Activated CD8-positive, alpha-beta T cell treated with anti-CD3 and anti-CD28 coated beads for 36 hours (primary cell): ENCODE data around the gene PSG3. TPM values are rescaled to one million over a fixed set of nuclear protein-coding genes. Genes with fewer than 3 reads are reported as not detected.
"Not testable (repeated sequence)": the region's sequence is repeated elsewhere in the genome, so short reads cannot be mapped to it uniquely, and the experiment has no call there.

Experiments
- ATAC-seq: fragments of 200-7000 bp; cut with Tn5 transposase; one replicate; pipeline ENCODE4 v1.10.0; 2021; ENCODE audit warnings: mild to moderate bottlenecking, moderate library complexity
- CTCF ChIA-PET: fragments of 350-600 bp; sonication (Branson Sonifier 250); formaldehyde crosslinking; loops from one replicate; lab custom pipeline; 2021; ENCODE audit warnings: antibody characterized with exemption; lab: Charles Lee
- POLR2A ChIA-PET: fragments of 350-600 bp; sonication (Branson Sonifier 250); formaldehyde crosslinking; loops from one replicate; lab custom pipeline; 2021; ENCODE audit warnings: antibody characterized with exemption; lab: Charles Lee
- DNase-seq: peaks from one replicate; pipeline ENCODE4 v3.0.0-alpha.2; 2020
- H3K27ac Mint-ChIP-seq: one replicate; pipeline ENCODE4 v1.8.0; 2021; ENCODE audit warnings: mild to moderate bottlenecking, mixed read lengths
- H3K27me3 Mint-ChIP-seq: one replicate; pipeline ENCODE4 v1.8.0; 2021; ENCODE audit warnings: mixed read lengths
- H3K36me3 Mint-ChIP-seq: one replicate; pipeline ENCODE4 v1.8.0; 2021; ENCODE audit warnings: low read depth, mixed read lengths
- H3K4me1 Mint-ChIP-seq: one replicate; pipeline ENCODE4 v1.8.0; 2021; ENCODE audit warnings: low read depth, mixed read lengths
- H3K4me3 Mint-ChIP-seq: one replicate; pipeline ENCODE4 v1.8.0; 2021; ENCODE audit warnings: mild to moderate bottlenecking, moderate library complexity, mixed read lengths
- H3K9me3 Mint-ChIP-seq: one replicate; pipeline ENCODE4 v1.8.0; 2021; ENCODE audit warnings: mixed read lengths
- CTCF ChIP-seq: fragments of 200-600 bp; IDR thresholded peaks from one replicate; pipeline ENCODE4 v1.8.0; 2022; ENCODE audit warnings: antibody characterized with exemption, mild to moderate bottlenecking
- intact Hi-C: fragments of 100-400 bp; cut with micrococcal nuclease; formaldehyde crosslinking; loops from one replicate; pipeline ENCODE4 v1.10.0; 2022
- total RNA-seq, 2 experiments: library from RNA; stranded (reverse); gene quantifications; one replicate each; pipeline ENCODE4 v1.2.3, GENCODE V29; 2021

Gene PSG3
- total RNA-seq, 2 experiments from 2014 or later: not detected

- Mint-ChIP-seq H3K9me3 (no peaks in the 10 kb centered on the region), H3K27ac (no peak overlapping the region), H3K27me3 (peaks cover 39% of the 10 kb centered on the region), H3K36me3 (no peaks in the 10 kb centered on the region), H3K4me3 (no peak overlapping the region), H3K4me1 (no peaks in the 10 kb centered on the region)
- ChIA-PET POLR2A (interaction anchor here (0.7 kb wide), 1 partner anchor 639 kb away, joined by 3 read pairs; no protein-coding TSS in a partner anchor), CTCF (interaction anchor here (0.7 to 0.8 kb wide), 3 partner anchors 61 to 132 kb away, joined by 3 read pairs; no protein-coding TSS in a partner anchor)
- intact Hi-C loops: no loop called here
- no peak for TF ChIP-seq CTCF
- DNase-seq (no peak), ATAC-seq (no peak)
These were observed 44.3 kb downstream of the PSG3 start for GRCh38 chr19:42695811-42696503.

- intact Hi-C loops: no loop called here
- peak; percentile 45 for TF ChIP-seq CTCF
- DNase-seq: peak; percentile 26
- Mint-ChIP-seq H3K36me3 (no peaks in the 10 kb centered on the region), H3K4me1 (no peaks in the 10 kb centered on the region), H3K27me3 (peaks cover 32% of the 10 kb centered on the region), H3K9me3 (no peaks in the 10 kb centered on the region), H3K4me3 (no peak overlapping the region), H3K27ac (no peak overlapping the region)
- CTCF ChIA-PET: interaction anchor here (0.9 to 2.4 kb wide), 2 partner anchors 10 to 192 kb away, joined by 3 to 12 read pairs; no protein-coding TSS in a partner anchor
- POLR2A ChIA-PET: no interaction called here
- no peak for ATAC-seq
These were observed 46.4 kb downstream of the PSG3 start for GRCh38 chr19:42693760-42694350.

- H3K27me3 Mint-ChIP-seq: peaks cover 8% of the 10 kb centered on the region
- no peak overlapping the region for H3K27ac Mint-ChIP-seq
- peaks cover 23% of the 10 kb centered on the region for H3K9me3 Mint-ChIP-seq
- H3K4me1 Mint-ChIP-seq: no peaks in the 10 kb centered on the region
- peak; percentile 56 for DNase-seq
- H3K36me3 Mint-ChIP-seq: no peaks in the 10 kb centered on the region
- TF ChIP-seq CTCF: peak; percentile 92
- ATAC-seq: no peak
- ChIA-PET CTCF (interaction anchor here (0.8 to 1.9 kb wide), 9 partner anchors 9 to 51 kb away, joined by 3 to 12 read pairs (median 3); no protein-coding TSS in a partner anchor), POLR2A (no interaction called here)
- intact Hi-C loops: no loop called here
- no peak overlapping the region for H3K4me3 Mint-ChIP-seq
These were observed 56.3 kb downstream of the PSG3 start for GRCh38 chr19:42683917-42684513.

- POLR2A ChIA-PET, H3K4me3 Mint-ChIP-seq, H3K27ac Mint-ChIP-seq, H3K36me3 Mint-ChIP-seq, H3K4me1 Mint-ChIP-seq, ATAC-seq, CTCF ChIA-PET, DNase-seq, intact Hi-C loops, H3K27me3 Mint-ChIP-seq: not testable (repeated sequence)
- peaks cover 10% of the 10 kb centered on the region for H3K9me3 Mint-ChIP-seq
These were observed 64.0 kb downstream of the PSG3 start for GRCh38 chr19:42676326-42676725.

GRCh38 chr19:42674549-42674948 lies 65.7 kb downstream of the PSG3 start:
- H3K4me1 Mint-ChIP-seq, H3K27me3 Mint-ChIP-seq, H3K27ac Mint-ChIP-seq, intact Hi-C loops, CTCF ChIA-PET, H3K36me3 Mint-ChIP-seq, DNase-seq, POLR2A ChIA-PET, ATAC-seq, H3K4me3 Mint-ChIP-seq: not testable (repeated sequence)
- peaks cover 10% of the 10 kb centered on the region for H3K9me3 Mint-ChIP-seq

Other genes with a start within 250 kb of the PSG3 start
- gene CEACAM1, start 212.0 kb downstream of the PSG3 start, total RNA-seq: 1 to 10 TPM; 5.2 to 5.3 TPM
- not detected for gene CEACAM8, start 145.6 kb downstream of the PSG3 start, total RNA-seq
- not detected for gene PSG8, start 25.2 kb upstream of the PSG3 start, total RNA-seq
- not detected for gene PSG1, start 139.2 kb upstream of the PSG3 start, total RNA-seq
- gene PSG6, start 177.4 kb upstream of the PSG3 start, total RNA-seq: not detected
- gene PSG7, start 196.7 kb upstream of the PSG3 start, total RNA-seq: not detected